HG02571 (cell line): ENCODE results near the gene OPRD1.
"Not testable (repeated sequence)": the region's sequence is repeated elsewhere in the genome, so short reads cannot be mapped to it uniquely, and the experiment has no call there.

Source experiments
- ATAC-seq: cut with Tn5 transposase; IDR thresholded peaks from one replicate; pipeline ENCODE4 v1.9.1; 2021; ENCODE audit warnings: mild to moderate bottlenecking, moderate library complexity; ENCODE audit not compliant: unreplicated experiment

OPRD1 gene

DNA sequence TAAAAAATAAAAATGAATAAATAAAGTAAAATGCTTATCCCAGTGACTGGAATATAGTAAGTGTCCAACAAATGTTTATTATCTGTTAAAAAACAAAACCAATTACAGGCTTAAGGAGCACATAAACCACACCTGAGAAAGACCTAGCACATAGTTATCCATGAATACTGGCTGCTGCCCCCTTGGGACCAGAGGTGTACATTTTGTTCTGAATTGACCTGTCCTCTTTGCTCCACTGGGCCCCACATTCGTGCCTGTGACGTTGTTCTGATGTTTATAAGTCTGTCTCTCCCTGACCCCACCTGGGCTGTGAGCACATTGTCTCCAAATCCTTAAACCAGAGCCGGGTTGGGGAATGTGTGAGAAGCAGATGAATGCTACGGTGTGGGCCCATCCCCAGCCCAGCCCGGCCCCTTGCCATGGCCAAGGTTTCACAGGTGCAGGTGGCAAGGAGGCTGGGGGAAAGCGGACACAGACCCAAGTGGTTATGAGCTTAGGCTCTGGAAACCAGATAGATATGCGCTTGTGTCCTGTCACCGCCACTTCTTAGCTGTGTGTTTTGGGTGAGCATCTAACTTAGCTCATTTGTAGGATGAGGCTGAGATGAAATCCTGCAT, 29.1 kb downstream of the OPRD1 start:
- no peak for ATAC-seq

DNA sequence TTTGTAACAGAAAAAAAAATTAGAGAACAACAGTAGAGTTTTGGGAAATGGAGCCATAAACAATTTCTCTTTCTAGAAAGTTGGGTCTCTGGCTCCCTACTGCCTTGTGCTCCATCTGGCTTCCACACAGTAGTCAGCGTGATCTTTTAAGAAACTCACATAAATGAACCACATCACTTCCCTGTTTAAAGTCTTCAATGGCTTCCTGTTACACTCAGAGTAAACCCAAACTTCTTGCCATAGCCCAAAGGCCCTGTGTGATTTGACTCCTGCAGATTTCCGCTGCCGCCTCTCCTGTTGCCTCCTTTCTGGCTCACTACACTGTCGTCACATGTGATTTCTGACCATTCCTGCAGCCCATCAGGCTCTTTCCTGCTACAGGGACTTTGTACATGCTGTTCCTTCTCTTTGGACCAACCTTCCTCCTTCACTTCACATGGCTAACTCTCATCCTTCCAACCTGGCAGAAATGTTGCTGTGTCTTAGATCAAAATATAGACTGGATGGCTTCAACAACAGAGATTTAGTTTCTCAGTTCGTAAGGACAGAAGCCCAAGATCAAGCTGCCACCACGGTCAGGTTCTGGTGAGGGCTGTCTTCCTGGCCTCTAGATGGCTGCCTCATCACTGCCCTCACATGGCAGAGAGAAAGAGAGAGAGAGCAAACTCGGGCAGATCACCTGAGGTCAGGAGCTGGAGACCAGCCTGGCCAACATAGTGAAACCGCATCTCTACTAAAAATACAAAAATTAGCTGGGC, 34.0 kb downstream of the OPRD1 start:
- no peak for ATAC-seq

DNA sequence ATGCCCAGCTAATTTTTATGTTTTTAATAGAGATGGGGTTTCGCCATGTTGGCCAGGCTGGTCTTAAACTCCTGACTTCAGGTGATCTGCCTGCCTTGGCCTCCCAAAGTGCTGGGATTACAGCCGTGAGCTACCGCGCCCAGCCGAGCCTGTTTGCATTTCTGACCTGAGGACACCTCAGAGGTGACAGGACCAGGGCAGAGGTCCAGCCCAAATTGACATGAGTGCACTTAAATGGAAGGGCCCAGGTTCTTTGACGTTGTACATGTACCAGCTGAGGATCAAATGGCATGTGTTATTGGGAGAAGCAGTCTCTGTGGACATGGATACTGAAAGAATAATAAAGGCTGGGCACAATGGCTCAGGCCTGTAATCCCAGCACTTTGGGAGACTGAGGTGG, 35.2 kb downstream of the OPRD1 start:
- not testable (repeated sequence) for ATAC-seq

DNA sequence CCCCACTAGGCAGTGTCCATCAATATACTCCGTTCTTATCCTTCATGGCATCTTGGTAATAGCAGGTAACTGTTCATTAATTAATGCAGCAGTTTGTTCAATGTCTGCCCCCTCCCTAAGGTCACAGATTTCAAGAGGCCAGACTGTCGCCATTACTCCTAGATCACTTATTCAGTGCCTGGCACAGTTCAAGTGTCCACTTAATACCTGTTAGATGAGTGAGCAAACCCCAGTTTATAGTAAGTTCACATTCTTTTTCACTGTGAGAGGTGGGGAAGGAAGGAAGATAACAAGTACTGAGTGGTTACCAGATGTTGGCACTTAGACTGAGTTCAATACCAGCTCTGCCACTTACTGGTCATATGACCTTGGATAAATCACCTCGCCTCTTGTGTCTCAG, 36.4 kb downstream of the OPRD1 start:
- ATAC-seq = no peak

DNA sequence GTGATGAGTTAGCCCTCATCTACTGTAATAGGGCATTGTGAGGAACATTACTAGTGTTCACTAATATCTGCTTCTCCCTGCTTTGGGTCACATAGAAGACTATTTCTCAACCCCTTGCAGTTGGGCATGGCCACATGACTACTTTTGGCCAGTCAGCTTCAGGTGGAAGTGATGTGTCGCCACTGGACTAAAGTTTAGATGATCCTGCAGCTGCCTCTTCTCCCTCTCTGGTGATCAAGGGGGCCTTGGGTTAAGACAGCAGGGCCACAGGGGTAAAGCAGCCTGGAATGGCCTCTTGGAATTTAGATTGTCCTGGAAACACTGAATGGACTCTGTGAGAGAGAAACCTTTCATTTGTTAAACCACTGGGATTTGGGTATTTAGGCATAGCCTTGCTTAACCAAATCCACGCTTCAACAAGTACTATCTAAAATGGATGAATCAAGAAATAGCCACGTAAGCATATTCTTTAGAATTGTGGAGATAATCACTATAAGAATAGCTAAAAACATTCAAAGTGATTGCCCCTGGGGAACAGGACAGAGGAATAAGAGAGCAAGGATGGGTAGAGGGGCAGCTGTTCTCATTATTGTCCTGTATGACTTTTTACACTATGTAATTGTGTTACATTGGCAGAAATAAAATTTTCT, 41.2 kb downstream of the OPRD1 start:
- no peak for ATAC-seq

DNA sequence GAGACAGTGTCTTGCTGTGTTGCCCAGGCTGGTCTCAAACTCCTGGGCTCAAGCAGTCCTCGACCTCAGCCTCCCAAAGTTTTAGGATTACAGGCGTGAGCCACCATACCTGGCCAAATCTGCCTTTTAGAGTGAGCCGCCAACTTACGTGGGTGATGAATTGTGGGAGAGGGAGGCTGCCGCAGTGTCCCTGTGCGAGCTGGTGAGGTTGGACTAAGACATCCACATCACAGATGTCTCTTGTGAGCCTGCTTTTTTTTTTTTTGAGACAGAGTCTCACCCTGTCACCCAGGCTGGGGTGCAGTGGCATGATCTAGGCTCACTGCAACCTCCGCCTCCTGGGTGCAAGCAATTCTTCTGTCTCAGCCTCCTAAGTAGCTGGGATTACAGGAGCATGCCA, 42.4 kb downstream of the OPRD1 start:
- not testable (repeated sequence) for ATAC-seq

DNA sequence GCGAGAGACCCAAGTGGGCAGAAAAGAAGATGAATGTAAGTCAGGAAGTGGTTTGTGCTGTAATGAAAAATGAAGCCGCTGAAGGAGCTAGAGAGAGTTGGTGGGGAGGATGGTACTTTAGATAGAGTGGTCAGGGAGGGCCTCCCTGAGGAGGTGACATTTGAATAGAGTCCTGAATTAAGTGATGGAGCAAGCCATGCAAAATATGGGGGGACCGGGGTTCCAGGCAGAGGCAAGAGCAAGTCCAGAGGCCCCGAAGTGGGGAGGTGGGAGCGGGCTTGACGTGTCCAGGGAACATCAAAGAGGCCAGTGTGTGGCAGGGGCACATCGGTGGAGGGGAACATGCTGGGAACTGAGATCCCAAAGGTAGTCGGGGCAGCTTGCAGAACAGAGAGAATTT, 43.1 kb downstream of the OPRD1 start:
- no peak for ATAC-seq

DNA sequence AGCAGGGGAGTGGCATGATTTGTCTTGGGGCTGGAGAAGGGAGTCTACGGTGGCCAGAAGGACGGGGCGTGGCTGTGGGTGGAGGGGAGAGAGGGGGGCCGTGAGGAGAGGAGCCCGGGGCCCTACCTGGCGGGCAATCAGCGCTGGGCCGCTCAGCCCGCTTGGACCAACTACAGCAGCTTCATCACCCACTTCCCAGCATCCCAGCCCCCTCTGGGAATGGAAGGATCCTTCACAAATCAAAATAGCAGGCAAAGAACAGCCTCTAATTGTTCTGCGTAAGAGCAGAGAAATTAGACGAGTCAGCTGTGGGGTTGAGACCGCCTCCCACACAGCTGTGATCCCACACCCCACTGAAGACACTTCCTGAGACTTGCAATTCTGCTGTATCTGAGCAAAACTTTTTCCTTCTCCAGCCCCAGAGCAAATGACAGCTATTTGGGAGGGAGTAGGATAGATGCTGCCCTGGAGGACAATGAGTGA, 43.5 kb downstream of the OPRD1 start:
- ATAC-seq = no peak

DNA sequence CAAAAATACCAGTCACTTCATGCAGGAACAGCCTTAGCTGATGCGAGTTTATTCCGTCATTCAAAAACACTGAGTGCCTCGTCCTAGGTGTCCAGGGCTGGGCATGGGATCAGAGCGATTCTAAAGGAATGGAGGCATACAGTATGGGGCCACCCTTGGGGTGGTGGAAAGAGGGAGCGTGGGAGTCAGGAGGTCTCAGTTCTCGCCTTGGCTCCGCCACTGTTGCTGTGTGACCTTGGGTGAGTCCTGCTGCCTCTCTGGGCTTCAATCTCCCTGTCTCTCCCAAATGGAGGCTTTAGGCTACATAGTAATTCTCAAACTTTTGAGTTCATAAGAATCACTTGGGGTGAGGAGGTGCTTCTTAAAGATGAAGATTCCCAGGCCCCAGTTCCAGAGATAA, 44.0 kb downstream of the OPRD1 start:
- no peak for ATAC-seq

DNA sequence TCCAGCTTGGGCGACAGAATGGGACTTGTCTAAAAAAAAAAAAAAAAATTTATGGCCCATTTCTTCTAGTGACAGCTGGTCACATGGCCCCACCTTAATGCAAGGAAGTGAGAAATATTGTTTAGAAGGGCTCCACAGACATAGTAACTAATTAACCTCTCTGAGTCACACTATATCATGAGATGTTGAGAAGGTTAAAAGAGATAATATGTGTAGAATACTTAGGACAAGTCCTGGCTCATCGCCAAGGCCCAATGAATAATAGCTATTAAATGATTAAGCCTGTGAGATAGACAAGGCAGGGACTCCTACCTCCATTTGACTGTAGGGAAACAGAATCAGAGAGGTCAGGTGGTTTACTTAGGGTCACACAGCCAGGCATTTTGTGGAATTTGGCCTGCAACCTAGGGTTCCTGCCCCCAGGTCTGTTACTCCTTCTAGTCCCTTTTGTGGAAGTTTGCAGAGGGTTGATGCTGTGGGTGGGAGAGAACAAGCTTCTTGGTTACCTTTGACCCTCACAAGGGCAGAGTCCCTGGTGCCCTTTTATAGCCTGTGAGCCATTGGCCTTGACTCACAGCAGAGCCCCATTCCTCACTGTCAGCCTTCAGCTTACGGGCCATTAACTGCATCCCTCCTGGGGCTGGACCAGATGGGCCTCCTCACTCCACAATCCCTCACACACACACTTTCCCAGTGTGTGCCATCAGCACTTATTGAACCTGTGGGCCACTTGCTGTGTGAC, 48.5 kb downstream of the OPRD1 start:
- no peak for ATAC-seq

DNA sequence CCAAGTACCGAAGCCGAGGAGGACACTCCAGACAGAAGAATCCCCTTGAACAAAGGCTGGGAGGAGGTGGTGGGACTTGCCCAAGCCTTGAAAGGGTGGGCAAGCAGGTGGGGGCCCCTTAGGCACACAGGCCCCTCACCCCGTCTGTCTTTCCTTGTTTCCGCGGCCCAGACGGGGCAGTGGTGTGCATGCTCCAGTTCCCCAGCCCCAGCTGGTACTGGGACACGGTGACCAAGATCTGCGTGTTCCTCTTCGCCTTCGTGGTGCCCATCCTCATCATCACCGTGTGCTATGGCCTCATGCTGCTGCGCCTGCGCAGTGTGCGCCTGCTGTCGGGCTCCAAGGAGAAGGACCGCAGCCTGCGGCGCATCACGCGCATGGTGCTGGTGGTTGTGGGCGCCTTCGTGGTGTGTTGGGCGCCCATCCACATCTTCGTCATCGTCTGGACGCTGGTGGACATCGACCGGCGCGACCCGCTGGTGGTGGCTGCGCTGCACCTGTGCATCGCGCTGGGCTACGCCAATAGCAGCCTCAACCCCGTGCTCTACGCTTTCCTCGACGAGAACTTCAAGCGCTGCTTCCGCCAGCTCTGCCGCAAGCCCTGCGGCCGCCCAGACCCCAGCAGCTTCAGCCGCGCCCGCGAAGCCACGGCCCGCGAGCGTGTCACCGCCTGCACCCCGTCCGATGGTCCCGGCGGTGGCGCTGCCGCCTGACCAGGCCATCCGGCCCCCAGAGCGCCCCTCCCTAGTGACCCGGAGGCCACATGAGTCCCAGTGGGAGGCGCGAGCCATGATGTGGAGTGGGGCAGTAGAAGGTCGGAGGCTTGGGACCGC, 50.8 kb downstream of the OPRD1 start:
- ATAC-seq = no peak

DNA sequence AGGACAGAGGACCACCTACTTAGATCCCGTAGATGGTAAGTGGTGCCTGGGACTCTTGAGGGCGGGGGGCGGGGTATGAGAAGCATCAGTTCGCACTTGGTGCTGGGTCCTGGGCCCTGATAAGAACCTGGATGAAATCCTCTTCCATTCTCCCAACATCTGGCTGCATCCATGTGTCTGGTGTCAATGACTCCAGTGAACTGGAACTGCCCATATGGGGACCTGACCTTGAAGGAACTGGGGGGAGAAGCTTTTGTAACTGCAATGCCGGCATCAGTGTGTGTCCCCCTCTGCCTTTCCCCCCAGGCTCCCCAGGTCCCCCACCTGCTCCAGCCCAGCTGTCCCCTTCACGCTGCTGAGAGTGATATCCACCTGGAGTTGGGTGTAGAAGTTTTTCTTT, 52.7 kb downstream of the OPRD1 start:
- no peak for ATAC-seq

DNA sequence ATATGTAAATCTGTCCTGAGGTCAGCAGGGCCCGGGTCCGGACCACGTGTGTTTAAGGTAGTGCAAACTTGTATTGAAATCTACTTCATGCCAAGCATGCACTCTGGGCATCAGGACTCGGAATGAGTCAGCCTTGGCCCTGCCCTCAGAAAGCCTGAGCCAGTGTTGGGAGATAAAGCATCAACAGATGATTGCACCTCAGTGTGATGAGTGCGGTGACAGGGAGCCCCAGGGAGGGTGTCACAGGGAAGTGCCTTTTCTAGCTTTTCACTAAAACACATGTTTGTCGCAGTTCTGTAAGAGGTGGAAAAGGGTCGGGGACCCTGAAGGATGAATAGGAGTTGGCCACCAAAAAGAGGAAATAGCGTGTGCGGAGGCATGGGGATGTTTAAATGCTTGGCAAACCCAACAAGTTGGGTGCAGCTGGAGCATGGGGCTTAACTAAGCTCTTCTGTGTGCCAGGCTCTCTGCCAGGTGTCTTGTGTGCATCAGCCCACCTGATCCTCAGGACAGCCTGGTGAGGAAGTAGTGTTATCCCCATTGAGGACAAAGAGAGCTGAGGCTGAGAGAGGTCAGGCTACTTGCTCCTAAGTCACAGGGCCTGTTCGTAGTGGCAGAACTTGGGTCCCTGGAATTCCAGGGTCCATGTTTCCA, 54.2 kb downstream of the OPRD1 start:
- no peak for ATAC-seq

DNA sequence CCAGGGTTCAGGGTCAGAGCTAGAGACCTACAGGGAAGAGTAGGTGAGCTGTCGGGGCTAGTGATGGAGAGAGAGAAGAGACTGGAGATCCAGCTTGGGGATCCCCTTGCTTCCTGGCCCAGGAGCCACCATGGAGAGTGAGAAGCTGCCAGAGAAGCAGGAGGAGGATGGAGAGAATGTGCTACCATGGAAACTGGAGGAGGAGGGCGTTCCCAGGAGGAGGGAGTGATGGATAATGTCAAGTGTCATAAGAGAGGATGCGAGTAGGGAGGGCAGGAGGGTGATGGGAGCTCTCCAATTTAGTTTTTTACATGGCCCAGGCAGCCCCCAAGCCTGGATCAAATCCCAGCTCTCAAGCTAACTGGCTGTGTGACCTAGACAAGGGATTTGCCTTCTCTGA, 55.9 kb downstream of the OPRD1 start:
- ATAC-seq = no peak

DNA sequence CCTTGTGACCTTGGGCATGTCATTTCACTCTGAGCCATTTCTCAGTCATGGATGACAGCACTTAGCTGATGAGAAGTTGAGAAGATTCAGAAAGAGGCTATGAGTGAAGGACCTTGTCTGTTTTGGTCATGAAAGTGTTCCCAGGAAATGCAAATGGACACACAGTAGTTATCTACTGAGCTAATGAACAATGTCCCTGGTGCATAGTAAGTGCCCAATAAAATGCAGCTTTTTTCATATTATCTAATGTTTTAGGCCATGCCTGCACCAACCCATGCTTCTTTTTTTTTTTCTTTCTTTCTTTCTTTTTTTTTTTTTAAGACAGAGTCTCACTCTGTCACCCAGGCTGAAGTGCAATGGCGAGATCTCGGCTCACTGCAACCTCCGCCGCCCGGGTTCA, 58.0 kb downstream of the OPRD1 start:
- no peak for ATAC-seq

DNA sequence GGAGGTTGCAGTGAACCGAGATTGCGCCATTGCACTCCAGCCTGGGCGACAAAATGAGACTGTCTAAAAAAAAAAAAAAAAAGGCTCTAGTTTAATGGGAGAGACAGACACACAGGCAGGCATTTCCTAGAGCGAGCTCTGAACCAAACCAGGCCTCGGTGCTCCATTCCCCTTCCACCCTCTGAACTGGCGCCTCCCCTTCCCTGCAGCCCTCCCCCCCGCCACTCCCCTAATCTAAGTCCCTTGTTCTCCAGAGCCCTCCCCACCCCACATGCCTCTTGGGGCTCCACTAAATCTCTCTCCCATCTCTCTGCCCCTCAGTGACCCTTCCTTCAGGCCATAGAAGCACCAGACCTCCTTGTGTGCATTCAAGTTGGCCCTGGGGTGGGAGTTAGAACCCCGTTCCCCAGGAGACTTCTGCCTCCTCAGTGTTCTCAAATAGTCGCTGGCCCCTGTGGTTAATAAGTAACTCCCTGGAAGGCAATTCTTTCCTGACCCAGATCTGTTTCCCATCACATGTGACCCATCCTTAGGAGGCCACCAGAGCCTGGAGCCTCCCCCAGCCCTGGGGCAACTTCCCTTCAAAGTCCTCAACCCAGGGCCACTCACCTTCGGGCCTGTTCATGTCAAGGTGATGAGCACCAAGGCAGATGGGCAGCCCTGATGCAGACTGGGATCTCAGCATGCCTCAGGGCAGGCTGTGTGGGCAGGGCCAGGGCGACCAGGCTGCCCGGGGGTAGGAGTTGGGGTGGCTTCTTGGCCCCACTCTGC, 59.8 kb downstream of the OPRD1 start:
- no peak for ATAC-seq

DNA sequence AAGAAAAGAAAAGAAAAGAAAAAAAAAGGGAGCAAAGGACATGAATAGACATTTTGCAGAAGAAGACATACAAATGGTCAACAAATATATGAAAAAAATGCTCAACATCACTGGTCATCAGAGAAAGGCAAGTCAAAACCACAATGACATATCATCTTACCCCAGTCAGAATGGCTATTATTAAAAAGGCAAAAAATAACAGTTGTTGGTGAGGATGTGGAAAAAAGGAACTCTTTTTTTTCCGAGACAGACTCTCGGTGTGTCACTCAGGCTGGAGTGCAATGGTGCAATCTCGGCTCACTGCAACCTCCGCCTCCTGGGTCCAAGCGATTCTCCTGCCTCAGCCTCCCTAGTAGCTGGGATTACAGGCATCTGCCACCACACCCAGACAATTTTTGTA, 63.2 kb downstream of the OPRD1 start:
- not testable (repeated sequence) for ATAC-seq

DNA sequence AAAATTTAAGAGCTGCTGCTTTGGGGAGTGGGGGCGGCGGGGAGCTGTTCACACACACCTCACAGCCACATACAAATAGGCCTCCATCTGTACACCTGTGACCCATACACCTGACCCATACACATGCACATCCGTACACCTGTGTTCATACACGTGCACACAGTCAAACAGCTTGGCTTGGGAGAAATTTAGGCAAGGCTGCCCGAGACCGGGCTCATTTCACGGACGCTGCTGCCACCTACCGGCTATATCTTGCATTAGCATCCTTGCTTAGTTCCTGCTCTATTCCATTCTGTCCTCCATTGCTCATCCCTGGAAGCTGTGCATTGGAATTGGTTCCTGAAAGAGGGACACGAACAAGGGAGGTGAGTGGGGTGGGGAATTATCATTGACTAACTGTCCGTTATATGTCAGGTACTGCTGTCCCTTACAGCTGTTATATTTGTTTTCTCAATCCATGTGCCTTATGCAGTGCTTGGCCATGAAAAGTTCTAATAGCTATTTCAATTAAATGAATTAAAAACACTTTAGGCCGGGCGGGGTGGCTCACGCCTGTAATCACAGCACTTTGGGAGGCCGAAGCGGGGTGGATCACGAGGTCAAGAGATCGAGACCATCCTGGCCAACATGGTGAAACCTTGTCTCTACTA, 65.3 kb downstream of the OPRD1 start:
- no peak for ATAC-seq

DNA sequence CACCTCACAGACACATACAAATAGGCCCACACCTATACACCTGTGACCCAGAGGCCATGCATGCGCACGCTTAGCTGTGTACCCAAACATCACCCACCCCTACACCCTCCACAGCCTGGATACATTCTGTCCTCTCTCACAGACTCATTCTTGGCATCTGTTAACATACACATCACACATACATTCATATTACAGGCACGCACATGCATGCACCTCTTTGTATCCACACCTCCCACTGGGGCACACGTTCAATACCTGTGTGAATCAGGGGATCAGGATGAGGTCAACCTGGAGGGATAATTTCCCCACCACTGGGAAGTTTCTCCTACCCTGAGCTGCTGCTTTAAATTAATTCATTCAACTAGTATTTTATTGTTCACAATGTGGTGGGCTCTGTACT, 66.8 kb downstream of the OPRD1 start:
- no peak for ATAC-seq
